DOHH2 (cell line): ENCODE measurements around the gene BBC3.

Experiments
- H3F3A ChIP-seq: fragments of 200-600 bp; sonication (generic), shearing (Covaris generic); 2 replicates; pipeline ENCODE4 v1.6.0; 2016; ENCODE audit warnings: antibody characterized with exemption, mild to moderate bottlenecking; ENCODE audit not compliant: control insufficient read depth, insufficient read depth
- H3K27ac ChIP-seq: fragments of 200-600 bp; sonication (generic); 2 replicates; pipeline ENCODE4 v1.5.1; 2014; ENCODE audit warnings: low read depth, mild to moderate bottlenecking, low read length, moderate library complexity
- H3K27me3 ChIP-seq: fragments of 200-600 bp; sonication (generic); 2 replicates; pipeline ENCODE4 v1.6.1; 2014; ENCODE audit warnings: mild to moderate bottlenecking, low read length, mixed read lengths; ENCODE audit not compliant: control insufficient read depth
- H3K36me3 ChIP-seq: fragments of 200-600 bp; sonication (generic); 2 replicates; pipeline ENCODE4 v1.6.1; 2014; ENCODE audit warnings: mild to moderate bottlenecking, low read length, moderate library complexity, mixed read lengths; ENCODE audit not compliant: control insufficient read depth
- H3K4me1 ChIP-seq: fragments of 200-600 bp; sonication (generic); 2 replicates; pipeline ENCODE4 v1.6.1; 2014; ENCODE audit warnings: mild to moderate bottlenecking, low read length, mixed read lengths; ENCODE audit not compliant: control insufficient read depth
- H3K4me2 ChIP-seq: fragments of 200-600 bp; sonication (generic); 2 replicates; pipeline ENCODE4 v1.6.0; 2014; ENCODE audit warnings: mild to moderate bottlenecking, low read length, moderate library complexity
- H3K4me3 ChIP-seq: fragments of 200-600 bp; sonication (generic); 2 replicates; pipeline ENCODE4 v1.5.1; 2014; ENCODE audit warnings: mild to moderate bottlenecking, low read length, mixed read lengths
- H3K79me2 ChIP-seq: fragments of 200-600 bp; sonication (generic); 2 replicates; pipeline ENCODE4 v1.6.1; 2014; ENCODE audit warnings: mild to moderate bottlenecking, low read length, mixed read lengths; ENCODE audit not compliant: control insufficient read depth
- H3K9me2 ChIP-seq: fragments of 200-600 bp; sonication (generic); replicated peaks from 2 replicates; pipeline ENCODE4 v1.6.1; 2014; ENCODE audit warnings: mild to moderate bottlenecking, low read length, mixed read lengths; ENCODE audit not compliant: control insufficient read depth
- H3K9me3 ChIP-seq: fragments of 200-600 bp; sonication (generic); 2 replicates; pipeline ENCODE4 v1.6.1; 2014; ENCODE audit warnings: antibody characterized with exemption, low read length, mixed read lengths; ENCODE audit not compliant: control insufficient read depth, insufficient read depth
- H4K20me1 ChIP-seq: fragments of 200-600 bp; sonication (generic); 2 replicates; pipeline ENCODE4 v1.6.0; 2014; ENCODE audit warnings: low read depth, mild to moderate bottlenecking, antibody characterized with exemption, low read length, moderate library complexity; ENCODE audit not compliant: control insufficient read depth, insufficient read depth
- CTCF ChIP-seq: fragments of 200-600 bp; sonication (generic); IDR thresholded peaks from one replicate; pipeline ENCODE4 v1.5.1; 2014; ENCODE audit warnings: antibody characterized with exemption, mild to moderate bottlenecking, low read depth, low read length; ENCODE audit not compliant: poor library complexity, severe bottlenecking
- EZH2phosphoT487 ChIP-seq: fragments of 200-600 bp; sonication (generic); IDR thresholded peaks from 2 replicates; pipeline ENCODE4 v1.6.1; 2017; ENCODE audit warnings: borderline replicate concordance, mild to moderate bottlenecking, antibody characterized with exemption, low read length, moderate library complexity, mixed read lengths

BBC3 gene

DNA sequence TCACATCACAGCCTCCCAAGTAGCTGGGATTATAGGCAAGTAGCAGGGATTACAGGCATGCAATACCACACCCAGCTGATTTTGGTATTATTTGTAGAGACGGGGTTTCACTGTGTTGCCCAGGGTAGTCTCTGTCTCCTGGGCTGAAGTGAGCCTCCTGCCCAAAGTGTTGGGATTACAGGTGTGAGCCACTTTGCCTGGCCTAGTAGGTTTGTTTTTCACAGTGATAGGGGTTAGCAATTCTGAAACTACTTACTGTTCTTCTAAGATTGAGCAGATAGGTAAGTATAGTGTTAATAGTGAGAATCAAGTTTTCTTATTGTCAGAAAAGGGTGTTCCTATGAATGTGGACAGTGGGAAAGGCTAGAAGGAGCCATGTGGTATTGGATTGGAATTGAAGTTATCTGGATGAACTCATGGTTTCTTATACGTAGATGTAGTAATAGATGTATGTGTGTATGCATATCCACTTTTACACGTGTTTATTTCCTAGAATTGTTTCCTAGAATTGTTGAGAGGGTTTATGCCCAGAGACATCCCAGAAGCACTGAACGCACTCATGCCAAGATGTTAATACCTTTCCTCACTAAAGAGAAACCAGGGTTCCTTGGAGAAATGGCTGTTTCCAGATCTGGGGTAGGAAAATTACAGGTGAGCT, 51.2 kb downstream of the BBC3 start:
- no peaks in the 10 kb centered on the region for H3K9me3 ChIP-seq
- no peak overlapping the region for H3K4me3 ChIP-seq
- H3F3A ChIP-seq = peaks cover 17% of the 10 kb centered on the region
- H3K4me1 ChIP-seq = no peaks in the 10 kb centered on the region
- H4K20me1 ChIP-seq = peaks cover 15% of the 10 kb centered on the region
- peaks cover 81% of the 10 kb centered on the region for H3K36me3 ChIP-seq
- H3K4me2 ChIP-seq = no peak overlapping the region
- no peak overlapping the region for H3K27ac ChIP-seq
- no peaks in the 10 kb centered on the region for H3K9me2 ChIP-seq
- H3K79me2 ChIP-seq = peaks cover 53% of the 10 kb centered on the region
- no peaks in the 10 kb centered on the region for H3K27me3 ChIP-seq
- no peak for TF ChIP-seq EZH2phosphoT487
- TF ChIP-seq CTCF = no peak

DNA sequence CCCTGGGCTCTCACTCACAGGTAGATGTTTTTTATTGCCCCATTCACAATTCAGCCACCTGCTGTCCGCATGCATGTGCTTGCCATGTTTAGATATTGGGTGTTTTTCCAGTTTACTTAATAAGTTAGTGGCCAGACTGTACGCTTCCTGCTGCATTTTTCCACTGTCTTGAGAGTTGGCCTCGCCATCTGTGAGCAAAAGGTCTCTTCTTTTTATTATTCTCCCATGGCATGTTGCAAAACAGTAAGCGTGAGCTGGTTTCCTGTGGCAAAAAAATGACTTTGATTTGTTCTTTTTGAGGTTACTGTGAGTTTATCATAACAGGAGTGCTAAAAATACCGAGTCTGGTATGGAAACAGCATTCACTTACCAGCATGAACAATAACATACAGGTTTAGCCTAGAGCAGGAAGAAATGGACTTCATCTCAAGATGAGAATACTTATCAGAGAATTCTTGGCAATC, 54.3 kb downstream of the BBC3 start:
- Histone ChIP-seq H3K9me2 (no peaks in the 10 kb centered on the region), H3K79me2 (peaks cover 46% of the 10 kb centered on the region), H3F3A (peaks cover 13% of the 10 kb centered on the region), H3K4me3 (no peak overlapping the region), H4K20me1 (peaks cover 15% of the 10 kb centered on the region), H3K27ac (no peak overlapping the region), H3K9me3 (no peaks in the 10 kb centered on the region), H3K27me3 (no peaks in the 10 kb centered on the region), H3K4me2 (no peak overlapping the region), H3K36me3 (peaks cover 74% of the 10 kb centered on the region), H3K4me1 (no peaks in the 10 kb centered on the region)
- TF ChIP-seq CTCF = no peak
- no peak for TF ChIP-seq EZH2phosphoT487

DNA sequence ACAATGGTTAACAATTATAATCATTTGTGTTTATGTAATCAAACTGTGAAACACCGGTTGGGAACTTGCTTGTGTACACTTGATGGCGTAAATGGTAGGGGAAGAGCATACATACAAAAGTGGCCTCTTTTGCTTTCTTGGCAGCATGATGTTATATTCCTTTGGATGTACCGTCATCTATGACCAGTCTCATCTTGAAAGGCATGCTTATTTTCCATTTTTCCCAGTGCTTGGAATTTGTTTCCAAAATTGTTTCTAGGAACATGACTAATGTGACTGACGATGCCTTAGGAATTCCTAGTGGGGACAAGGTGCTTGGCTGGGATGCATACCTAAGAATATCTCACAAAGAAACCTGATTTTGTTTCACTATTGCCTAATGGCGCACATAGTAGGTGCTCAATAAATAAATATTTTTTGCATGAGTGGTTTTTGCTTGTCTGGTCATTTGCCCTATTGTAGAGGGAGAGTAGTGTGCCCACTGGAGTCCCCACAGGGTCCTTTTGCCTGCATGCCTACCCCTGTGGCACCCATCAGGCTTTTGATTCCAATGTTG, 54.9 kb downstream of the BBC3 start:
- H3K36me3 ChIP-seq = peaks cover 74% of the 10 kb centered on the region
- H3K79me2 ChIP-seq = peaks cover 46% of the 10 kb centered on the region
- H3K27ac ChIP-seq = no peak overlapping the region
- no peak for TF ChIP-seq CTCF
- no peaks in the 10 kb centered on the region for H3K9me3 ChIP-seq
- peaks cover 13% of the 10 kb centered on the region for H3F3A ChIP-seq
- no peak overlapping the region for H3K4me3 ChIP-seq
- H4K20me1 ChIP-seq = peaks cover 15% of the 10 kb centered on the region
- no peaks in the 10 kb centered on the region for H3K27me3 ChIP-seq
- H3K4me1 ChIP-seq = no peaks in the 10 kb centered on the region
- H3K4me2 ChIP-seq = no peak overlapping the region
- no peaks in the 10 kb centered on the region for H3K9me2 ChIP-seq
